ENCODE data around the gene PLEKHO2. TPM values are rescaled to one million over a fixed set of nuclear protein-coding genes. Genes with fewer than 3 reads are reported as not detected.

PLEKHO2 gene
- total and polyA plus RNA-seq, 2 of the 13 experiments (the other 11 are each of a cell fraction or from before 2014, with no cell fraction given) = 3.8 to 4.8 TPM

GRCh38 chr15:64825431-64826294 is 16.1 kb upstream of the PLEKHO2 start, which contains the start of gene PIF1 (continued):
- TF ChIP-seq RNF219 (CRISPR knock-in tag; IDR thresholded peaks at IDR 0.05) = no peak
- TF ChIP-seq ARID4A (CRISPR knock-in tag; IDR thresholded peaks at IDR 0.05; ENCODE audit: borderline replicate concordance) = peak; percentile 95
- TF ChIP-seq ZNF772 (CRISPR knock-in tag; IDR thresholded peaks at IDR 0.05) = no peak
- peak; percentile 79 for TF ChIP-seq FOXK1 (CRISPR knock-in tag; IDR thresholded peaks at IDR 0.05; ENCODE audit: borderline replicate concordance, low read depth)
- TF ChIP-seq CREB3 (CRISPR knock-in tag; IDR thresholded peaks at IDR 0.05) = no peak
- TF ChIP-seq ZNF414 (CRISPR knock-in tag; IDR thresholded peaks at IDR 0.05) = peak; percentile 71; the same call in 1 of the 2 replicates
- no peak for TF ChIP-seq DDIT3 (CRISPR knock-in tag; IDR thresholded peaks at IDR 0.05)
- no peak for TF ChIP-seq ZNF788 (CRISPR knock-in tag; IDR thresholded peaks at IDR 0.05; ENCODE audit: borderline replicate concordance)
- no peak for TF ChIP-seq ZNF407 (CRISPR knock-in tag; IDR thresholded peaks at IDR 0.05; ENCODE audit: not compliant biosample characterization)
